ENCODE data around the gene IL24.

Gene IL24

DNA sequence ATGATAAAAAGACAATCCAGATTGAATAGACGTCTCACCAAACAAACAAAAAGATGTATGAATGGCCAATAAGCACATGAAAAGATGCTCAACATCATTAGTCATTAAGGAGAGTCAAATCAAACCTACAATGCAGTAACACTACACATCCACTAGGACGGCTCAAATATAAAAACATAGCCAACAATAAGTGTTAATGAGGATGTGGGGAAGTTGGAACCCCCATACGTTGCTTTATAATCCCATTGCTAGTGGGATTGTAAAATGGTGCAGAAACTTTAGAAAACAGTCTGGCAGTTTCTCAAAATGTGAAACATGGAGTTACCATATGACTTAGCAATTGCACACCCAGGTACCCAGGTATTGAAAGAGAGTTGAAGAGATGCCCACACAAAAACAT, 14.7 kb upstream of the IL24 start:
- no peak for DNase-seq

DNA sequence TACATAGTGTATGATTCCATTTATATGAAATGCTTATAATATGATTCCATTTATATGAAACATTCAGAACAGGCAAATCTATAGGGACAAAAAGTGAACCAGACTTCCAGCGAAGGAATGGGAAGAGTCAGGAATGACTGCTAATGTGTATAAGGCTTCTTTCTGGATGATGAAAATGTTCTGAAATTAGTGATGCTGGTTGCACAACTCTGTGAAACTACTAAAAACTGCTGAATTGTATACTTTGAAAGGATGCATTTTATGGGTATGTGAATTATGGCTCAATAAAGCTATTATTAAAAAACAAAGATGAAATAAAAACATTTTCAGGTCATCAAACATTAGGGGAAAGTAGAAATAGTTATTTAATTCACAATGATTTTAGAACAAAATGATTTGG, 14.1 kb upstream of the IL24 start:
- DNase-seq, result no peak

DNA sequence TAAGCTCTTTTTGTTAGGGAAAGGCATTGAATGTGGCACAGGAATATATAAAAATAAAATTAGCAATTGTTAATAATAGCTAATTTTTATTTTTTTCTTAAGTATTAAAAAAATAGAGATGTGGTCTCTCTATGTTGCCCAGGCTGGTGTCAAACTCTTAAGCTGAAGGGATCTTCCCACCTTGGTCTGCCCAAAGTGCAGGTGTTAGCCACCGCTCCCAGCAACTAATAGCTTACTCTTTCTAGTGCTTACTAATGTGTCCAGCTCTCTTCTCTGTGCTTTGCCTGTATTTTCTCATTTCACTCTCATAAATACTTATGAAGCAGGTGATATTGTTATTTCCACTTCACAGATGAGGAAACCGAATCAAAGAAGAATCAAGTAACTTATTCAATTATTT, 13.4 kb upstream of the IL24 start:
- no peak for DNase-seq

GRCh38 chr1:206885341-206886060, 11.7 kb upstream of the IL24 start:
- no peak for DNase-seq

DNA sequence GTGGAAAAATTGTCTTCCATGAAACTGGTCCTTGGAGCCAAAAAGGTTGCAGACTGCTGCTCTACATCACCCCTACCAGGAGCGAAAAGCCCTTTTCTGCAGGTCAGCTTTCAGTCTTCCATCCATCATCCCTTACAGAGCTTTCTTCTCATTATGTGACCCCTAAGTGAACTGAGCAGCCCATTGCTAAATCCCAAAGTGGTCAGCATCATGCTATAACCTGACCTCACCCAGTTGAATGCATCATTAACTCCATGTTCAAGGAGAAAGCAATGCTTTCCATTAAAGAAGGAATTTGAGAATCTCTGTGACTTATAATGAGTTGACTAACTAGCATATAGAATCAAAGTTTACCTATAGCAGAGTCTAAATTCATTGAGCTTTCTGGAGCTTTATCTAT, 10.4 kb upstream of the IL24 start:
- no peak for DNase-seq

DNA sequence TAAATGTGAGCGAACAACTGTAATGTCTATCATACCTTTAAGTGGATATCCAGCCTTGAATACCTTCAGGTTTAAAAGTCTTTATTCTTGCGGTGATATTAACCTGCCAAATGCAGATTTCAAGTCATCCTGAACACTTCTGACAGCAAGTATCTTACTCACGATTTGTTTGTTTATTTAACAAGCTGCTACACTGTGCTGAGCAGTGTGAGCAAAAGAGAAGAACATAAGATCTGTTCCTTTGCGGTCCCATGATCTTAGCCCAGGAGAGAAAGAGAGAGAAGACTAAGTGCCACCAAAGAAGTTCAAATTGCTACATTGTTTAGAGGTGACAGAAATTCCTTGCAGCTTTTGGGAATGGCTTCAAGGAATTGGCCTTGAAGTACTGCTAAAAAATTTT, 9.5 kb upstream of the IL24 start:
- DNase-seq, result no peak

DNA sequence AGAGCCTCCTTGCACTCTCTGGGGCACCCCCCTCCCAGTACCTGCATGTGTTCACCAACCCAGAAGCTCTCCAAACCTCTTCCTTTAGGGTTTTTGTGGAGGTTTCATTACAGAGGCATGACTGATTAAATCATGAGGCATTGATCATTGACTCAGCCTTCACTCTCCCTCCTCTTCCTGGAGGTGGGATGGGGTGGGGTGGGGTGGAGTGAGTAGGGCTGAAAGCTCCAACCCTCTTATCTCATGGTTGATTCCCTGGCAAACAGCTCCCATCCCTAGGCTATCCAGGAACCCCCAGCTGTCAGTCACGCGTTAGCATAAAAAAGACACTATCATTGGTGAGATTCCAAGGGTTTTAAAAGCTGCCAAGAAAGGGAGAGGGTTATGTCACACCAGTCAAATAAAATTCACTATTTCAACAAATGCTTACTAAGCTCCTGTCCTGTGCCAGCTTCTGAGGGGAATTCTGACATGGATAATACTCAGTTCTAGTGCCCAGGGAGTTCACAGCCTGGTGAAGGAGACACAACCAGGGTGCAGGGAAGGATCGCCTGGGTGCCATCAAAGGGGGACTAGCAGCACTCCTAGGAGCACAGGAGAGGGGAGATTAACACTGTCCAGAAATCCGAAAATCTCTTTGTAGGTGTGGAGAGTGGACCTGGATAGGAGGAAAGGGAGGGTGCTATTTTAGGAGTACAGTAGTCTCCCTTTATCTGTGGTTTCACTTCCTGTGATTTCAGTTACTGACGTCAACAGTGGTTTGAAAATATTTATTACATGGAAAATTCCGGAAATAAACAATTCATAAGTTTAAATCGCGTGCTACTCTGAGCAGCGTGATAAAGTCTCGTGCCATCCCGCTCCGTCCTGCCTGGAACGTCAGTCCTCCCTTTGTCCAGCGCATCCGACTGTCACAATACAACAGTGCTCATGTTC, 6.8 kb upstream of the IL24 start:
- no peak for DNase-seq

- no peak for DNase-seq
Observed at GRCh38 chr1:206891412-206891811, 5.8 kb upstream of the IL24 start.

DNA sequence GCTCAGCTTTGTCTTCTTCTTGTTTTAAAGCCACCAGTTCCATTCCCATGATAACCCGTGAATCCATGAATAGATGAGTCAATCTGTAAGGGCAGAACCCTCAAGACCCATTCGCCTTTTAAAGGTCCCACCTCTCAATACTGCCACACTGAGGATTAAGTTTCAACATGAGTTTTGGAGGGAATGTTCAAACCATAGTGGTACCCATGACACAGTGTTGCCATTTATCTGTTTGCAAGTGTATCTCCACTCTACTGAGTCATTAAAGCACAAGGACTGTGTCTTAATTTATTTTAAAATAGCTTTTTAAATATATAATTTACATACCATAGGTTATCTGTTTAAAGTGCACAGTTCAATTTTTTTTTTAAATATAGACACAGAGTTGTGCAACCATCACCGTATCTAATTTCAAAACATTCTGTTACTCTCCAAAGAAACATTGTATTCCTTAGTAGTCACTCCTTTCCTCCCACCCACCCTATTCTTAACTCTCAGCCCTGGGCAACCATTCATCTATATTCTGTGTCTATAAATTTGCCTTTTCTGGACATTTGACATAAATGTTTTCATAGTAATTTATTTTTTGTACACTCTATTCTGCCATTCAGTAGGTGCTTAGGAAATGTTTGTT, 4.8 kb upstream of the IL24 start:
- DNase-seq, result no peak

DNA sequence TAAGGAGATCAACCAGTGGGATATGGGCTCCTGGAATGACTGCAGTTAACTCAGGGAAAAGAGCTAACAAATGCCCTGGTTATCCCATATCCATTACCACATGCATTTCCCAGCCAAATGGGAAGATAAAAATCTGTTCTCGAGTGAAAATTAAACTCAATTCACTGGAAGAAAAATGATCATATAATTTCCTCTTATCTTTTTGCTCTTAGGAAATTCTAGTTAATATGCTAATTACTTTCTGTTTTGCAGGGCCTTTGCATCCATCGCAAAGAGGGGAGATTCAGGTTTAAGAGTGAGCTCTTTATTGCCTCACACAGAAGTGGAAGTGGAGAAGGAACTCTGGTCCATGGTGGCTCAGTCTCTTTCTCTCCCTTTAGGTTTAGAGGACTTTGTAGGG, 3.9 kb upstream of the IL24 start:
- no peak for DNase-seq

- DNase-seq, result no peak
Observed at GRCh38 chr1:206895325-206895724, 1.9 kb upstream of the IL24 start.

- no peak for DNase-seq
Observed at GRCh38 chr1:206895837-206896242, 1.4 kb upstream of the IL24 start.

DNA sequence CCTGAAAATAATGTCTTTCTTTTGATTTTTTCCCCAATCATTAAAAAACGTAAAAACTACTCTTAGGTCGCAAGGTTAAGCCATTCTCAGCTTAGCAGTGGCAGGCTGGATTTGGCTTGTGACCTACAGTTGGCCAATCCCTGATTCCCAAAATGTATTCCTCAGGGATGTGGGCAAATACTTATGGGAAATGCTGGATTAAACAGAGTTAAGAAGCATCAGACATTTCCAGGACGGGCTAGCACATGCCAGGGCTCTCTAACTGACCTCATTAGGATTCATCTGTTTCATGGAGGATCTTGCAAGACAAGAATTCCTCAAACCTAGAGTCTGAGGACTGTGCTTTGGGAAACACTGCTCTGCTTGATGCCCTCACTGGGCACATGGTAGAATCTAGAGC, 982 bp upstream of the IL24 start:
- DNase-seq, result no peak

DNA sequence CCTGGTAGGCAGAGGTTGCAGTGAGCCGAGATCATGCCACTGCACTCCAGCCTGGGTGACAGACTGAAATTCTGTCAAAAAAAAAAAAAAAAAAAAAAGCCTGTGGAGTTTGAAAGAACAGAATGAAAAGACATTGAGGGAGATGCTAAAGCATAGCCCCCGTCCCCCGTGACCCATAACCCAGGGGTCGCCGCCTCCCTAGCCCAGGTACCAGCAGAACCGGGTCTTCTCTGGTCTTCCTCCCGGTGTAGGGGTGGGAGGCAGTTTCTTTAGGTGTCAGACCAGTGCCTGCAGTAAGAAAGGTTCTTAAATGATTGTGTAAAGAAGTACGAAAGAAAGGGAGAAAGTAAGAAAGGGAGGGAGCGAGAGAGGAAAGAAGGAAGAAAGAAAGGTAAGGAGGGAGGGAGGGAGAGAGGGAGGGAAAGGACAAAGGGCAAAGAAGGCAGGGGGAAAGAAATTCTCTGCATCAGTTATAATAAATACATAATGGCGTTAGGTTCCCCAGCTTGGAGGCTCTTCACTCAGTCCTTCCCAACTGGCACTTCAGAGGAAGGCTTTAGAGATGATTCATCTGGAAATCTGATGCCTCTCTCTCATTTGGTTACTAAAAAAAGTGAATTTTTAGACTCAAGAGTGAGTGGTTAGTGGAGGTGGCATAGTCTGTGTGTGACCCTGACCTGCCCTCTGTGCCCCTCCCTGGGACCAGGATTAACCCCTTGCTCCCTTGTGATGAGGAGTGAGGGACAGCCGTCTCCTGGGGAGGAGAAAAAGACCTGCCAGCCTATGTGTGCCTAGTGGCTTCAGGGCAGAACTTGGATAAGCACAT, 1.1 kb downstream of the IL24 start:
- DNase-seq, result no peak

- no peak for DNase-seq
Observed at GRCh38 chr1:206898915-206899431, 1.7 kb downstream of the IL24 start.

- DNase-seq, result no peak
Observed at GRCh38 chr1:206899717-206900116, 2.5 kb downstream of the IL24 start.

- no peak for DNase-seq
Observed at GRCh38 chr1:206900149-206900548, 2.9 kb downstream of the IL24 start.

- DNase-seq, result no peak
Observed at GRCh38 chr1:206901944-206902343, 4.7 kb downstream of the IL24 start.

GRCh38 chr1:206902702-206903101, 5.5 kb downstream of the IL24 start:
- no peak for DNase-seq

- DNase-seq, result no peak
Observed at GRCh38 chr1:206903687-206904086, 6.4 kb downstream of the IL24 start.

- DNase-seq, result no peak
Observed at GRCh38 chr1:206904423-206905142, 7.3 kb downstream of the IL24 start.
